K562 (cell line): ENCODE measurements around the gene SLCO3A1. TPM values are rescaled to one million over a fixed set of nuclear protein-coding genes. Genes with fewer than 3 reads are reported as not detected.

Experiments used
- ATAC-seq: fragments of 200-7000 bp; cut with Tn5 transposase; 3 replicates; pipeline ENCODE4 v1.9.1; 2020; ENCODE audit warnings: moderate library complexity
- BruUV-seq: library from RNA; stranded (reverse); fragments of 400-500 nt; replicated peaks from 2 replicates; lab custom pipeline; 2021; lab: Mats Ljungman, UMichigan
- CTCF ChIA-PET: fragments of 300-600 bp; formaldehyde crosslinking; extraction: SDS; loops from one replicate; lab custom pipeline; 2021; ENCODE audit warnings: low intra/inter-chr PET ratio; lab: Yijun Ruan, JAX
- POLR2A ChIA-PET: fragments of 300-600, 350-650 bp; sonication (Branson Sonifier 250); formaldehyde crosslinking; extraction: SDS; loops from one replicate; lab custom pipeline; 2021; ENCODE audit warnings: antibody characterized with exemption, inconsistent platforms; lab: Yijun Ruan, JAX
- DNase-seq, 4 experiments: peaks; one replicate each; pipeline versions ENCODE4 v3.0.0 to v3.0.0-alpha.2; 2011 to 2018; ENCODE audit warnings: low spot score in 3 of 4, mixed read lengths in 3 of 4; ENCODE audit errors: extremely low read depth in 1 of 4
- FAIRE-seq: peaks from 2 replicates; lab custom pipeline; 2011; peaks lifted over from hg19 to GRCh38; lab: Jason Lieb, UNC
- H2AFZ ChIP-seq: 2 replicates; pipeline ENCODE4 v1.6.0; 2011; ENCODE audit warnings: low read depth, low read length, control low read depth, inconsistent platforms
- H3K27ac ChIP-seq: fragments of 200-600 bp; 3 replicates; pipeline ENCODE4 v1.8.0; 2011; ENCODE audit warnings: low read depth, mild to moderate bottlenecking, control low read depth, inconsistent platforms, low read length, moderate library complexity, mixed read lengths; ENCODE audit errors: extremely low read depth
- H3K27me3 ChIP-seq, 2 experiments: fragments of 300-600 bp in 1 of 2; 2 replicates in 1 of 2; 3 replicates in 1 of 2; pipeline versions ENCODE4 v1.6.0 to v1.8.0; 2011; ENCODE audit warnings: inconsistent platforms in 2 of 2, low read length in 2 of 2, mild to moderate bottlenecking in 1 of 2, mixed read lengths in 1 of 2, moderate library complexity in 1 of 2; ENCODE audit not compliant: control insufficient read depth in 2 of 2, insufficient read depth in 2 of 2
- H3K36me3 ChIP-seq: fragments of 300-600 bp; 3 replicates; pipeline ENCODE4 v1.8.0; 2011; ENCODE audit warnings: mild to moderate bottlenecking, low read length, inconsistent platforms; ENCODE audit not compliant: control insufficient read depth, insufficient read depth
- H3K4me1 ChIP-seq, 2 experiments: fragments of 200-600 bp in 1 of 2; replicated peaks in 1 of 2; 2 replicates in 1 of 2; 3 replicates in 1 of 2; pipeline versions ENCODE4 v1.5.1 to v1.8.0; 2011; ENCODE audit warnings: inconsistent platforms in 2 of 2, low read length in 2 of 2, mild to moderate bottlenecking in 1 of 2, mixed read lengths in 1 of 2, moderate library complexity in 1 of 2; ENCODE audit not compliant: control insufficient read depth in 2 of 2, insufficient read depth in 2 of 2
- H3K4me2 ChIP-seq: 2 replicates; pipeline ENCODE4 v1.6.1; 2011; ENCODE audit warnings: low read length, control low read depth, inconsistent platforms, mixed read lengths; ENCODE audit not compliant: insufficient read depth
- H3K4me3 ChIP-seq: fragments of 200-600 bp; sonication (generic), shearing (Covaris generic); 2 replicates; pipeline ENCODE4 v1.5.1; 2016; ENCODE audit warnings: control low read depth, inconsistent platforms
- H3K79me2 ChIP-seq: fragments of 200-600 bp; 3 replicates; pipeline ENCODE4 v1.8.0; 2011; ENCODE audit warnings: low read length, inconsistent platforms; ENCODE audit not compliant: control insufficient read depth, insufficient read depth
- H3K9ac ChIP-seq, 2 experiments: 2 replicates each; pipeline versions ENCODE4 v1.6.0 to v1.6.1; 2011; ENCODE audit warnings: low read depth in 2 of 2, low read length in 2 of 2, control low read depth in 1 of 2, inconsistent platforms in 1 of 2, mild to moderate bottlenecking in 1 of 2, mixed read lengths in 1 of 2; ENCODE audit not compliant: insufficient read depth in 1 of 2
- H3K9me1 ChIP-seq: one replicate; pipeline ENCODE4 v1.6.0; 2011; ENCODE audit warnings: inconsistent platforms, mild to moderate bottlenecking, low read length, moderate library complexity; ENCODE audit not compliant: control insufficient read depth, insufficient read depth
- H3K9me3 ChIP-seq: replicated peaks from 2 replicates; pipeline ENCODE4 v1.5.1; 2011; ENCODE audit warnings: low read depth, low read length, inconsistent platforms; ENCODE audit not compliant: control insufficient read depth, insufficient read depth
- H4K20me1 ChIP-seq: replicated peaks from 2 replicates; pipeline ENCODE4 v1.6.1; 2011; ENCODE audit warnings: low read length, inconsistent platforms, mixed read lengths; ENCODE audit not compliant: control insufficient read depth, insufficient read depth
- EP400 ChIP-seq: fragments of 450-650 bp; IDR thresholded peaks from 2 replicates; pipeline ENCODE4 v1.6.1; 2017; ENCODE audit warnings: antibody characterized with exemption, mild to moderate bottlenecking, moderate library complexity
- FOXJ3 ChIP-seq: sonication (generic); formaldehyde crosslinking; IDR thresholded peaks from 2 replicates; pipeline ENCODE4 v1.4.0; 2020; ENCODE audit warnings: mild to moderate bottlenecking, missing genetic modification reagents
- HNRNPK ChIP-seq: fragments of 200-400 bp; formaldehyde crosslinking; IDR thresholded peaks from one replicate; pipeline ENCODE4 v1.6.1; 2018; ENCODE audit warnings: mild to moderate bottlenecking, low read depth, low read length; ENCODE audit not compliant: poor library complexity, severe bottlenecking
- MAFK ChIP-seq: IDR thresholded peaks from 2 replicates; pipeline ENCODE4 v1.6.1; 2011; ENCODE audit warnings: low read length, improper control_type of control experiment
- RAD21 ChIP-seq, 2 experiments: fragments of 250-450 bp in 1 of 2; fragments of 450-650 bp in 1 of 2; sonication (Bioruptor Pico) in 1 of 2; formaldehyde crosslinking in 1 of 2; IDR thresholded peaks in 1 of 2; conservative IDR thresholded peaks in 1 of 2; 2 replicates each; pipeline versions ENCODE4 v1.4.0 to v1.8.0; 2020 to 2022; ENCODE audit warnings: mild to moderate bottlenecking in 2 of 2, moderate library complexity in 1 of 2
- RREB1 ChIP-seq: fragments of 250-450 bp; sonication (Bioruptor Pico); IDR thresholded peaks from 2 replicates; pipeline ENCODE4 v1.4.0; 2020
- SMAD3 ChIP-seq: fragments of 450-650 bp; formaldehyde crosslinking; conservative IDR thresholded peaks from 2 replicates; pipeline ENCODE4 v1.4.0; 2020; ENCODE audit warnings: mild to moderate bottlenecking
- SNIP1 ChIP-seq: fragments of 450-650 bp; IDR thresholded peaks from 2 replicates; pipeline ENCODE4 v1.7.1; 2017; ENCODE audit warnings: low read depth, mild to moderate bottlenecking
- STAG1 ChIP-seq: sonication (generic); formaldehyde crosslinking; IDR thresholded peaks from 2 replicates; pipeline ENCODE4 v1.5.0; 2020; ENCODE audit warnings: missing genetic modification reagents, borderline replicate concordance
- STAT5B ChIP-seq: fragments of 250-450 bp; sonication (Bioruptor Pico); IDR thresholded peaks from 2 replicates; pipeline ENCODE4 v1.8.0; 2021; ENCODE audit warnings: mild to moderate bottlenecking, inconsistent platforms
- ZBTB8A ChIP-seq: fragments of 450-650 bp; IDR thresholded peaks from 2 replicates; pipeline ENCODE4 v1.6.1; 2018; ENCODE audit warnings: mild to moderate bottlenecking, moderate library complexity; ENCODE audit not compliant: partially characterized antibody
- ZC3H11A ChIP-seq: IDR thresholded peaks from 2 replicates; pipeline ENCODE4 v1.6.1; 2012; ENCODE audit warnings: low read depth, low read length, improper control_type of control experiment
- ZNF408 ChIP-seq: fragments of 250-450 bp; sonication (Bioruptor Pico); IDR thresholded peaks from 2 replicates; pipeline ENCODE4 v1.4.0; 2020; ENCODE audit warnings: low read depth, mild to moderate bottlenecking, moderate library complexity
- WGBS: fragments of 100-300 bp; shearing (Covaris generic); methylation state at CpG from one replicate; pipeline ENCODE4 v1.1.6; 2016; ENCODE audit warnings: low coverage, mixed read lengths; ENCODE audit not compliant: insufficient coverage; ENCODE audit errors: missing lambda C conversion rate; 5-methylcytosine and 5-hydroxymethylcytosine counted together
- in situ Hi-C: fragments of 300-500 bp; cut with MboI; formaldehyde crosslinking; loops from 4 replicates; pipeline ENCODE4 v1.15.0; 2018; ENCODE audit warnings: inconsistent platforms, mixed read lengths
- intact Hi-C: fragments of 100-400 bp; cut with micrococcal nuclease; formaldehyde crosslinking; loops from 2 replicates; pipeline ENCODE4 v1.14.2; 2022
- polyA plus RNA-seq, 8 experiments: library from polyadenylated mRNA; depleted of rRNA in 4 of 8; stranded (reverse) in 5 of 8; unstranded in 3 of 8; fragments of >200 nt; fragmentation: Nextera tagmentation in 2 of 8; fragmentation: Illumina TruSeq in 1 of 8; extraction: Ambion mirVana in 2 of 8; extraction: Trizol in 1 of 8; gene quantifications; 2 replicates each; pipeline versions ENCODE4 v1.2.1 to v1.2.3, GENCODE V29; 2011 to 2014; ENCODE audit warnings: inconsistent platforms in 1 of 8, missing spikeins in 1 of 8
- total RNA-seq, 7 experiments: library from RNA; depleted of rRNA in 6 of 7; stranded (reverse); fragments of >200 nt in 6 of 7; fragmentation: Illumina TruSeq in 2 of 7; extraction: Trizol in 2 of 7; gene quantifications; 2 replicates each; pipeline versions ENCODE4 v1.2.1 to v1.2.3, GENCODE V29; 2011 to 2021; ENCODE audit warnings: low replicate concordance in 1 of 7
- TF ChIP-seq, protein P1 (sequence below): fragments of 450-650 bp; formaldehyde crosslinking; IDR thresholded peaks from 2 replicates; pipeline ENCODE4 v1.4.0; 2022; ENCODE audit warnings: missing genetic modification characterization

Gene SLCO3A1
- total and polyA plus RNA-seq, 9 of the 15 experiments (the other 6 are each of a cell fraction or from before 2014, with no cell fraction given), result 0.01 to 0.84 (median 0.06) TPM; not detected in 3

DNA sequence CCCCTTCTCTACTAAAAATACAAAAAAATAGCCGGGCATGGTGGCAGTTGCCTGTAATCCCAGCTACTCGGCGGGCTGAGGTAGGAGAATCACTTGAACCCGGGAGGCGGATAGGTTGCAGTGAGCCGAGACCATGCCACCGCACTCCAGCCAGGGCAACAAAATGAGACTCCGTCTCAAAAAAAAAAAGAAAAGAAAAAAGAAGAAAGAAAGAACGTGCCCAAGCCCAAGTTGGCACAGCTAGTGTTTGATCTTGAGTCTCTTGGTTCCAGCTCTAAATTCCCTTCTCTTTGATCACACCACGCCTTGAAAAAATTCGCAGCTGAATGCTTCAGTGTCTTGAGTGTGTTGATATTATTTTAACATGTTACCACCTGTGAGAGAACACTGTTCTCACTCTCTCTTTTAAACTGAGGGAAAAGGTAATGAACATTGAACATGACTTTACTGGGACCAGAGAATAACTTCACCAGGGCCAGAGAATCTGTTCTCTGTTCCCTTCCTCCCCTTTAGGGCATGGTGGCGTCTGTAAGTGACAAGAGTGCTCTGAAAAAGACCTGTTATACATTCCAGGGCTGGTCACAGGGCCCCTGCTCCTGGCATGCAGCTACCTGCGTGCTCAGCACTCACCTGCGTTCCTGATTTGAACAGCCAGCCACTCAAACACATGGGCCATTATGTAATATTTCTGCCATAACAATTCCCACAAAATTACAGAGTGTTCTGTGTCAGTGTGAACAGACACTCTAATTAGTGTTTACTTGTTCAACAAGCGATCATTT, 19.0 kb downstream of the SLCO3A1 start:
- ChIA-PET POLR2A (no interaction called here), CTCF (no interaction called here)
- no peak overlapping the region for H2AFZ ChIP-seq
- no peaks in the 10 kb centered on the region for H3K36me3 ChIP-seq
- no peak overlapping the region for H3K4me3 ChIP-seq
- ATAC-seq, result no peak
- H3K9me3 ChIP-seq, result no peaks in the 10 kb centered on the region
- H3K79me2 ChIP-seq, result no peaks in the 10 kb centered on the region
- no TSS peak for BruUV-seq
- H3K9ac ChIP-seq, result no peak overlapping the region
- no peaks in the 10 kb centered on the region for H3K4me1 ChIP-seq
- H3K27ac ChIP-seq, result no peak overlapping the region
- H3K4me2 ChIP-seq, result no peak overlapping the region
- FAIRE-seq, result no peak
- DNase-seq, result no peak
- in situ Hi-C loops (no loop called here), intact Hi-C loops (no loop called here)
- H3K9me1 ChIP-seq, result no peaks in the 10 kb centered on the region
- H3K27me3 ChIP-seq, result peaks cover 0 to 7% of the 10 kb centered on the region in 2 experiments; a peak in 2 of 5 replicates
- no peaks in the 10 kb centered on the region for H4K20me1 ChIP-seq
- WGBS, result 2% methylated on average over 15 of the region's 15 CpGs
- TF ChIP-seq STAT5B, result no peak
- TF ChIP-seq HNRNPK, result no peak
- no peak for TF ChIP-seq EP400
- no peak for TF ChIP-seq STAG1
- no peak for TF ChIP-seq ZC3H11A
- TF ChIP-seq, protein P1, sequence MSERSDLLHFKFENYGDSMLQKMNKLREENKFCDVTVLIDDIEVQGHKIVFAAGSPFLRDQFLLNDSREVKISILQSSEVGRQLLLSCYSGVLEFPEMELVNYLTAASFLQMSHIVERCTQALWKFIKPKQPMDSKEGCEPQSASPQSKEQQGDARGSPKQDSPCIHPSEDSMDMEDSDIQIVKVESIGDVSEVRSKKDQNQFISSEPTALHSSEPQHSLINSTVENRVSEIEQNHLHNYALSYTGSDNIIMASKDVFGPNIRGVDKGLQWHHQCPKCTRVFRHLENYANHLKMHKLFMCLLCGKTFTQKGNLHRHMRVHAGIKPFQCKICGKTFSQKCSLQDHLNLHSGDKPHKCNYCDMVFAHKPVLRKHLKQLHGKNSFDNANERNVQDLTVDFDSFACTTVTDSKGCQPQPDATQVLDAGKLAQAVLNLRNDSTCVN (CRISPR knock-in tag), result no peak
- no peak for TF ChIP-seq SNIP1
- TF ChIP-seq MAFK, result no peak
- TF ChIP-seq SMAD3 (CRISPR knock-in tag), result no peak
- no peak for TF ChIP-seq FOXJ3 (CRISPR knock-in tag)
- TF ChIP-seq ZBTB8A, result no peak
- no peak for TF ChIP-seq RREB1 (CRISPR knock-in tag)
- no peak for TF ChIP-seq ZNF408 (CRISPR knock-in tag)
- TF ChIP-seq RAD21 (CRISPR knock-in tag; conservative IDR thresholded peaks at IDR 0.05 in 1 of 2, IDR thresholded peaks at IDR 0.05 in 1 of 2), result no peak
